ENCODE data around the gene TMEM43.

TMEM43 gene

DNA sequence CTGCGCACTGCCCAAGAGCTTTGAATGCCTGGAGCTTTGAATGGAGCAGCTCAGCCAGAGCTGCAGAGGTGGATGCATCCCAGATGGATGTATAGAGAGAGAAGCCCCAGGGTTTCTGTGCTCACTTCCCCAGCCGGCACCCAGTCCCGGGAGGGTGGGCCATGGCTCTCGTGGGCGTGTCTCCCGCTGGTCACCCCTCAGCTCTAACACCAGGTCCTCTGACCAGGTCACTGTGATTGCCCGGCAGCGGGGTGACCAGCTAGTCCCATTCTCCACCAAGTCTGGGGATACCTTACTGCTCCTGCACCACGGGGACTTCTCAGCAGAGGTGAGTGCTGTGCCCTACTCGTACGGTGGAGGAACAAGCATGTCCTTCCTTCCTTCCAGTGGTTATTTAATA, 10.7 kb downstream of the TMEM43 start:
- in situ Hi-C loops (cut with MboI; ENCODE audit: low sequenced_read_pairs), result no loop called here
- Histone ChIP-seq H3K36me3 (replicated peaks) (peaks cover 67% of the 10 kb centered on the region), H3K27me3 (ENCODE audit: low read depth) (no peaks in the 10 kb centered on the region), H3K9me3 (no peaks in the 10 kb centered on the region), H3K4me1 (no peaks in the 10 kb centered on the region), H3K4me3 (no peak overlapping the region)
- DNase-seq (ENCODE audit: low spot score in 2 of 2), result no peak

DNA sequence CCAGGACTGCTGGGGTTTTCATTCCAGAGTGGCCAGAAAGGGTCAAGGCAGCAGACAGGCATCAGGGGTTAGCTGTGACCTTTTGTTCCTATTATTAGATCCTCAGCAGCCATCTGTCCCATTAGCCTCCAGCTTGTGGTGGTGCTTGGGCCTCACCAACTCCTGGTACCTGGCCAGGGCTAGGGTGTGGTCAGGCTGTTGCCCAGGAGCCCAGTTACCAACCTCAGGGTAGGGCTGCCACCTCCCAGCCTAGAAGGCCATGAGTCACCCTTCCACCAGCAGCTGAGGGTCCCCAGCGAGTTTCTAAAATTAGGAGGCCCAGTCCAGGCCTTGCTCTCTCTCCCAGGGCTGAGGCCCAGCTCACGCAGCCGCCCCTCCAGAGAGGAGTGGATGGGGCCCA, 12.2 kb downstream of the TMEM43 start:
- H3K27me3 ChIP-seq (ENCODE audit: low read depth), result no peaks in the 10 kb centered on the region
- DNase-seq (ENCODE audit: low spot score in 2 of 2), result no peak
- peaks cover 58% of the 10 kb centered on the region for H3K36me3 ChIP-seq (replicated peaks)
- no peaks in the 10 kb centered on the region for H3K9me3 ChIP-seq
- no peaks in the 10 kb centered on the region for H3K4me1 ChIP-seq
- in situ Hi-C loops (cut with MboI; ENCODE audit: low sequenced_read_pairs), result no loop called here
- no peak overlapping the region for H3K4me3 ChIP-seq

DNA sequence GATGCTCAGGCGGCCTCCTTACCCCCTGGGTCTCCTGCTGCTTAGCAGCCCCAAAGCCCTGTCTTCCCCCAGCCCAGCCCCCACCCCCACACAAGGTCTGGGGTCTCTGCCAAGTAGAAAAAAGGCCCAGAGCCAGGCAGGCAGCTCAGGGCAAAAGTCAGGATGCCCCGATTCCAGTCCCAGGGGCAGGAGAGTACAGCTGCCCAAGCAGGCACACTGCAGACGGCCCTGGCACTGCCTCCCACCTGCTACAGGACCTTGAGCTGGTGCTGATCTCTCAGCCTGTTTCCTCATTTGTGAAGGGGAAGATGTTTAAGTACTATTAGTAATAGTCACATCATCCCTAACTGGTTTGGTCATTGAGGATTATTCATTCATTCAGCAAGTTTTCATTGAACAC, 12.6 kb downstream of the TMEM43 start:
- Histone ChIP-seq H3K4me3 (no peak overlapping the region), H3K36me3 (replicated peaks) (peaks cover 57% of the 10 kb centered on the region), H3K9me3 (no peaks in the 10 kb centered on the region), H3K27me3 (ENCODE audit: low read depth) (no peaks in the 10 kb centered on the region), H3K4me1 (no peaks in the 10 kb centered on the region)
- no peak for DNase-seq (ENCODE audit: low spot score in 2 of 2)
- in situ Hi-C loops (cut with MboI; ENCODE audit: low sequenced_read_pairs), result no loop called here

DNA sequence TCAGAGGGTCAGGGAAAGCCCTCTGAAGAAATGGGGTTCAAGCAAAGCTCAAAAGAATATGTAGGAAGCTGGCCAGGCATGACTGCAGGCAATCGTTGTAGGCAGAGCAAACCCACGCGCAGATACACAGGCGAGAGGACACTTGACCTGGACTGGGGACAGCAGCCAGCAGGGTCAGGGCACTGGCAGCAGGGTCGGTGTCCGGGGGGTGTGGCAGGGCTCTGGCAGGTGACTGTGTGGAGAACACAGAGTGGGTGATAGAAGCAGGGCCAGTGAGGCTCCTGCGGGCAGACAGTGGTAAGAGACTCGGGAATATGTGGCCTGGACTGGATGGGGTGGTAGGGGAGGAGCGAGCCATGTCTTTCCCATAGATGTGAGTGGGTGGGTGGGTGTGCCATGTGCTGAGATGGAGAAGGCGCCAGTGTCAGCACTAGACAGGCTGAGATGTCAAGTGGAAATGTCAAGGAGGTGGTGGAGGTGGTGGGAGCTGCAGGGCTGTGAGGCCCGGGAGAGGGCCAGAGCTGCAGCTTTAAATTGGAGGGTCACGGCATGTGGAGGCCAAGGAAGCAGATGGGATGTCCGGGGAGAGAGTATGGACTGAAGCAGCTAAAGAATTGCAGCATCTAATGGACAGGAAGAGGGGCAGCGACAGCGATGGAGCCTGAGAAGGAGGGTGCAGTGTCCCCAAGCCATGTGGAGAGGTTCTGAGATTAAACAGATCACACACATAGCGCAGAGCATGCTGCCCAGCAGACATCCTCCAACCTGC, 13.4 kb downstream of the TMEM43 start:
- DNase-seq (ENCODE audit: low spot score in 2 of 2), result no peak
- Histone ChIP-seq H3K27me3 (ENCODE audit: low read depth) (no peaks in the 10 kb centered on the region), H3K4me3 (no peak overlapping the region), H3K9me3 (no peaks in the 10 kb centered on the region), H3K4me1 (peaks cover 1% of the 10 kb centered on the region; the same call in 1 of the 2 replicates), H3K36me3 (replicated peaks) (peaks cover 54% of the 10 kb centered on the region)
- in situ Hi-C loops (cut with MboI; ENCODE audit: low sequenced_read_pairs), result no loop called here

DNA sequence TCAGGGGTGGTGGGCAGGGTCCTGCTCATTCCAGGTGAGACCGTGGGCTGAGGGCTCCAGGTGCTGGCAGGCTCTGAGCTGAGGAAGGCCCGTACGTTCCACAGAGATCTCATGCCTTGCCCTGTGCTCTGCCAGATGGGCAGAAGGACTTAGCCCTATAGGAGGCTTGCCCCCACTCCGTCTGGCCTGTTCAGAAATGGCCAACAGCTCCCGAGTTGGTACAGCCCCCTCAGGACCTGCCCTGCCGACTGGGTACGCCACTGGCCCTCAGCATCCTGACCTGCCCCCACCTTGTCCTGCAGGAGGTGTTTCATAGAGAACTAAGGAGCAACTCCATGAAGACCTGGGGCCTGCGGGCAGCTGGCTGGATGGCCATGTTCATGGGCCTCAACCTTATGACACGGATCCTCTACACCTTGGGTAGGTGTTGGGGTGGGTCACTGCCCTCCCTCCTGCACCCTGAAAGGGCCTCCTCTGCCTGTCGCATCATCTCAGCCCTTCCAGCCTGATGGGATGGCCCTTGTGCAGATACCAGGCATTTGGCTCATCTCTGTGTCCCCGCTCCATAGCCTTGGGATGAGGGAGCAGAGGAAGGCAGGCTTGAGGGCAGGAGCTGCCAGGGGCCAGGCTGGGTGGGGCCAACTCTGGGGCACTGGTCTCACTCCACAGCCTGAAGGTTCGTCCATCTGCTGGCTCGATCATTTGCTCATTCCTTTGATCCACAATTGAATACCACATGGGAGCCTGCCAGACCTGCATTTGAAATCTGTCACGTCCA, 14.2 kb downstream of the TMEM43 start:
- DNase-seq (ENCODE audit: low spot score in 2 of 2), result no peak
- Histone ChIP-seq H3K36me3 (replicated peaks) (peaks cover 49% of the 10 kb centered on the region), H3K27me3 (ENCODE audit: low read depth) (no peaks in the 10 kb centered on the region), H3K9me3 (no peaks in the 10 kb centered on the region), H3K4me1 (peaks cover 9% of the 10 kb centered on the region), H3K4me3 (no peak overlapping the region)
- in situ Hi-C loops (cut with MboI; ENCODE audit: low sequenced_read_pairs), result no loop called here

DNA sequence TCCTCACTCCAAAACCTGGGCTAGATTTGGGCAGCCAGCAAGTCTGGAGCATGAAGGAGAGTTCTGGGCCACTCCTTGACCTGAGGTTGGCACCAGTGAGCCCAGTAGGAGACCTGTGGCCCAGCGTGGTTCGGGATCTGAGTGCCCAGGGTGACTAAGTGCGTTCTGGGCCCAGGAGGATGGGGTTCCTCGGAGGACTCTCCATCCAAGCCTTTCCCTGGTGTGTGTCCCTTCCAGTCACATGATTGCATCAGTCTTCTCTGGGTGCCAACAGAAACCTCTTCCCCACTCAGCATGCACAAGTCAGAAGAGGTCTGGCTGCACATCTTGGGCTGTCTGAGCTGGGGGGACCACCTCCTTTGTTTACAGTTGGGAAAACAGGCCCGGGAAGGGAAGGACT, 14.9 kb downstream of the TMEM43 start:
- DNase-seq (ENCODE audit: low spot score in 2 of 2), result no peak
- Histone ChIP-seq H3K9me3 (no peaks in the 10 kb centered on the region), H3K4me3 (no peak overlapping the region), H3K4me1 (peaks cover 12% of the 10 kb centered on the region), H3K36me3 (replicated peaks) (peaks cover 42% of the 10 kb centered on the region), H3K27me3 (ENCODE audit: low read depth) (no peaks in the 10 kb centered on the region)
- in situ Hi-C loops (cut with MboI; ENCODE audit: low sequenced_read_pairs), result no loop called here

DNA sequence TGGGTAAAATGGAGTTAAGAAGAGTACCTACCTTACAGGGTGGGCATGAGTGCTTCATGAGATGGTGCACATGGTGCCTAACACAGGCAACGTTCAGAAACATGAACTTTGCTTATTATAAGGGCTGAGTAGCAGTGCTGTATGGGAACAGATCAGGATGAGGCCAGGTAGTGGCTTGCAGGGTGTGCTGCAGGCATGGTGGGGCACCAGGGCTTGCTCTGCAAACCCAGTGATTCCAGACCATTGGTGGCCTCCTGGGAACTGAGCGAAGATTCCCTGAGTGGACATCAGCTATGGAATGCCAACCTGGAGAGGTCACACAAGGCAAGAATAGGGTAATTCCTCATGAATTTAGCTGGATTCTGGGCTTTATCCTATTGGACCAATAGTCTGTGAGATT, 15.8 kb downstream of the TMEM43 start:
- no peaks in the 10 kb centered on the region for H3K9me3 ChIP-seq
- no peak for DNase-seq (ENCODE audit: low spot score in 2 of 2)
- peaks cover 19% of the 10 kb centered on the region for H3K4me1 ChIP-seq
- H3K36me3 ChIP-seq (replicated peaks), result peaks cover 36% of the 10 kb centered on the region
- no peak overlapping the region for H3K4me3 ChIP-seq
- no peaks in the 10 kb centered on the region for H3K27me3 ChIP-seq (ENCODE audit: low read depth)
- in situ Hi-C loops (cut with MboI; ENCODE audit: low sequenced_read_pairs), result no loop called here

DNA sequence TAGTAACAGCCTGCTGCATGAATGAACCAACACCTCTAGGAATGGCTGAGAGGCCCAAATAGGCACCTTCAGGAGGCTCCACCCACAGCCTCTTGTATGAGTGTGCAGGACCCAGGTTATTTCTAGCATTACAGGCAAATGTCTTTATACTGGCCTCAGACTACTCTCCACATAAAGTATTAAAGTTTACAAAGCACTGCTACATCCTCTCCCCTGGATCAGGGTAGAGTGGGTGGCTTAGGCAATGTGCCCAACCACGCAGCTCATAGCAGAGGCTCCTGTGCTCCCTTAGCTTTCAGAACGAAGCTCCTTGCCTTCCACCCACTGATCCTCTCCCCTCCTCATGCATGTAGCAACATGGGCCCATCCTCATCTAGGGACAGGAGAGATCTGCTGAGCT, 16.3 kb downstream of the TMEM43 start:
- Histone ChIP-seq H3K4me3 (no peak overlapping the region), H3K4me1 (peaks cover 19% of the 10 kb centered on the region), H3K27me3 (ENCODE audit: low read depth) (no peaks in the 10 kb centered on the region), H3K36me3 (replicated peaks) (peaks cover 35% of the 10 kb centered on the region), H3K9me3 (no peaks in the 10 kb centered on the region)
- in situ Hi-C loops (cut with MboI; ENCODE audit: low sequenced_read_pairs), result no loop called here
- no peak for DNase-seq (ENCODE audit: low spot score in 2 of 2)

DNA sequence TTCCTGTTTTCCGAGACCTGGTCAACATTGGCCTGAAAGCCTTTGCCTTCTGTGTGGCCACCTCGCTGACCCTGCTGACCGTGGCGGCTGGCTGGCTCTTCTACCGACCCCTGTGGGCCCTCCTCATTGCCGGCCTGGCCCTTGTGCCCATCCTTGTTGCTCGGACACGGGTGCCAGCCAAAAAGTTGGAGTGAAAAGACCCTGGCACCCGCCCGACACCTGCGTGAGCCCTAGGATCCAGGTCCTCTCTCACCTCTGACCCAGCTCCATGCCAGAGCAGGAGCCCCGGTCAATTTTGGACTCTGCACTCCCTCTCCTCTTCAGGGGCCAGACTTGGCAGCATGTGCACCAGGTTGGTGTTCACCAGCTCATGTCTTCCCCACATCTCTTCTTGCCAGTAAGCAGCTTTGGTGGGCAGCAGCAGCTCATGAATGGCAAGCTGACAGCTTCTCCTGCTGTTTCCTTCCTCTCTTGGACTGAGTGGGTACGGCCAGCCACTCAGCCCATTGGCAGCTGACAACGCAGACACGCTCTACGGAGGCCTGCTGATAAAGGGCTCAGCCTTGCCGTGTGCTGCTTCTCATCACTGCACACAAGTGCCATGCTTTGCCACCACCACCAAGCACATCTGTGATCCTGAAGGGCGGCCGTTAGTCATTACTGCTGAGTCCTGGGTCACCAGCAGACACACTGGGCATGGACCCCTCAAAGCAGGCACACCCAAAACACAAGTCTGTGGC, 16.9 kb downstream of the TMEM43 start:
- no peak overlapping the region for H3K4me3 ChIP-seq

DNA sequence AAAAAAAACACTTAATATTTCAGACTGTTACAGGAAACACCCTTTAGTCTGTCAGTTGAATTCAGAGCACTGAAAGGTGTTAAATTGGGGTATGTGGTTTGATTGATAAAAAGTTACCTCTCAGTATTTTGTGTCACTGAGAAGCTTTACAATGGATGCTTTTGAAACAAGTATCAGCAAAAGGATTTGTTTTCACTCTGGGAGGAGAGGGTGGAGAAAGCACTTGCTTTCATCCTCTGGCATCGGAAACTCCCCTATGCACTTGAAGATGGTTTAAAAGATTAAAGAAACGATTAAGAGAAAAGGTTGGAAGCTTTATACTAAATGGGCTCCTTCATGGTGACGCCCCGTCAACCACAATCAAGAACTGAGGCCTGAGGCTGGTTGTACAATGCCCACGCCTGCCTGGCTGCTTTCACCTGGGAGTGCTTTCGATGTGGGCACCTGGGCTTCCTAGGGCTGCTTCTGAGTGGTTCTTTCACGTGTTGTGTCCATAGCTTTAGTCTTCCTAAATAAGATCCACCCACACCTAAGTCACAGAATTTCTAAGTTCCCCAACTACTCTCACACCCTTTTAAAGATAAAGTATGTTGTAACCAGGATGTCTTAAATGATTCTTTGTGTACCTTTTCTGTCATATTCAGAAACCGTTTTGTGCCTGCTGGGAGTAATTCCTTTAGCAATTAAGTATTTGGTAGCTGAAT, 17.9 kb downstream of the TMEM43 start:
- H3K36me3 ChIP-seq (replicated peaks), result peaks cover 40% of the 10 kb centered on the region

More for the DNA sequence above, 16.9 kb downstream of the TMEM43 start:
- Histone ChIP-seq H3K9me3 (no peaks in the 10 kb centered on the region), H3K4me1 (peaks cover 19% of the 10 kb centered on the region), H3K36me3 (replicated peaks) (peaks cover 39% of the 10 kb centered on the region), H3K27me3 (ENCODE audit: low read depth) (no peaks in the 10 kb centered on the region)
- no peak for DNase-seq (ENCODE audit: low spot score in 2 of 2)
- in situ Hi-C loops (cut with MboI; ENCODE audit: low sequenced_read_pairs), result no loop called here

DNA sequence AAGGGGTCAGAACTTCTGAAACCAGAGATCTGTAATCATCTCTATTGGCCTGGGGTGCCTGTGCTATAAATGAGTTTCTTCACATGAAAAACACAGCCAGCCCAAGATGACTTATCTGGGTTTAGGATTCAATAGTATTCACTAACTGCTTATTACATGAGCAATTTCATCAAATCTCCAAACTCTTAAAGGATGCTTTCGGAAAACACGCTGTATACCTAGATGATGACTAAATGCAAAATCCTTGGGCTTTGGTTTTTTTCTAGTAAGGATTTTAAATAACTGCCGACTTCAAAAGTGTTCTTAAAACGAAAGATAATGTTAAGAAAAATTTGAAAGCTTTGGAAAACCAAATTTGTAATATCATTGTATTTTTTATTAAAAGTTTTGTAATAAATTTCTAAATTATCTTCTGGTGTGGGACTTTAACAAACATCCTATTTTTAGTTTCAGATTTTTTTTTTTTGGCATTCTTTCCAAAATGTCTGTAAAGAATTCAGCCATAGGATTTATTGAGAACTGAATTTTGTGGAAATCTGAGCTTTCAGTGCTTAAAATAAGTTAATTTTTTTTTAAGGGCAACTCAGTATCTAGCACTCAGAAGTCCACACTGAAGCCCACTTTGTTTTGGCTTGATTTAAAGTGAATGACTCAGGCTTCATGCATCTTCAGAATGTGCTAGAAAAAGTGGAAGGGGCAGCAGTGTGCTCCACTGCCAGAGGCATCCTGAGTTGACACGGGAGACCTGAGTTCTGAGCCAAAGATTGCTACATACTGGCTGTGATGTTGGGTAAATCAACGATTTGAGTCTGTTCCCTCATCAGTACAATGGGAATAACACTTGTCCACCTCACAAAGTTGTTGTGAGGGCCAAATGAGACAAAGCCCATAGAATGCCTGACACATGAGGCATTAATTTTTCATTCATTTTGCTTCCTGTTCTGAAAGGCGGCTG, 18.7 kb downstream of the TMEM43 start:
- peaks cover 19% of the 10 kb centered on the region for H3K4me1 ChIP-seq
- DNase-seq (ENCODE audit: low spot score in 2 of 2), result no peak
- peaks cover 35% of the 10 kb centered on the region for H3K36me3 ChIP-seq (replicated peaks)
- H3K9me3 ChIP-seq, result no peaks in the 10 kb centered on the region
- no peaks in the 10 kb centered on the region for H3K27me3 ChIP-seq (ENCODE audit: low read depth)
- in situ Hi-C loops (cut with MboI; ENCODE audit: low sequenced_read_pairs), result no loop called here
- no peak overlapping the region for H3K4me3 ChIP-seq

More for the DNA sequence above, 17.9 kb downstream of the TMEM43 start:
- DNase-seq (ENCODE audit: low spot score in 2 of 2), result no peak
- Histone ChIP-seq H3K27me3 (ENCODE audit: low read depth) (no peaks in the 10 kb centered on the region), H3K4me3 (no peak overlapping the region), H3K9me3 (no peaks in the 10 kb centered on the region), H3K4me1 (peaks cover 19% of the 10 kb centered on the region)
- in situ Hi-C loops (cut with MboI; ENCODE audit: low sequenced_read_pairs), result no loop called here

DNA sequence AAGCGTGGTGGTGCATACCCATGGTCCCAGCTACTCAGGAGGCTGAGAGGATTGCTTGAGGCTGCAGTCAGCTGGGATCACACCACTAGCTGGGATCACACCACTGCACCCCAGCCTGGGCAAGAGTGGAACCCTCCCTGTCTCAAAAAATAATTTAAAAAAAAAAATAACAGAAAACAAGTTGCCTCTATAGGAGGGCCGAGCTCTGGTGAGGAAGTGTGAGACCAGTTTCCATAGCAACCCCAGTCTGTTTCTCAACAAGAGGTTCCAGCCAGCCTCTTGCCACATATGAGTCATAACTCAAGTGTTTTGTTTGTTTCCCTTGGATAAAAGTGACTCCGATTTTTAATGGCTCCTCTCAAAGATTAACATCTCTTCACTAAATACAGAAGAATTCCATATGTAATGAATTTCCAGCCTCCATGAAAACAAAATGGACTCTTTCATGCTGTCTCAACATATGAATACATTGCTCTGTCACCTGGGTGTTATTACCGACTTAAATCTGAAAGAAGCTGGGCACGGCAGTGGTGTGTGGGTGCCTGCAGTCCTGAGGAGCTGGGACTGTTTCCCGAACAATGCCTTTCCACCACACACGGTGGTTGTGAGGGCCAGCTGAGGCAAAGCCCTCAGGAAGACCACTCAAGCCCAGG, 19.7 kb downstream of the TMEM43 start:
- H3K4me3 ChIP-seq, result no peak overlapping the region
- H3K9me3 ChIP-seq, result no peaks in the 10 kb centered on the region
- DNase-seq (ENCODE audit: low spot score in 2 of 2), result peak; percentile 83 to 97
- H3K27me3 ChIP-seq (ENCODE audit: low read depth), result no peaks in the 10 kb centered on the region
- in situ Hi-C loops (cut with MboI; ENCODE audit: low sequenced_read_pairs), result no loop called here
- peaks cover 19% of the 10 kb centered on the region for H3K4me1 ChIP-seq
- H3K36me3 ChIP-seq (replicated peaks), result peaks cover 31% of the 10 kb centered on the region
